Cardiac fibroblast (primary cell): Measurements from ENCODE around the gene EEF2K.
"Not testable (repeated sequence)": the region's sequence is repeated elsewhere in the genome, so short reads cannot be mapped to it uniquely, and the experiment has no call there.

Experiments used
- DNase-seq, 2 donors: peaks; one replicate each; pipeline versions ENCODE4 v3.0.0 to v3.0.0-alpha.2; 2010; ENCODE audit warnings: low read depth in 2 of 2
- H3K4me3 ChIP-seq, 2 donors: replicated peaks in 1 of 2; 1 replicate in 1 of 2; 2 replicates in 1 of 2; pipeline ENCODE4 v1.5.1; 2011; ENCODE audit warnings: low read depth in 2 of 2, low read length in 2 of 2, mild to moderate bottlenecking in 2 of 2, moderate library complexity in 1 of 2
- TF ChIP-seq, protein P1 (sequence below): IDR thresholded peaks from one replicate; pipeline ENCODE4 v1.5.1; 2011; ENCODE audit warnings: low read depth, mild to moderate bottlenecking, low read length, inconsistent platforms

EEF2K gene

DNA sequence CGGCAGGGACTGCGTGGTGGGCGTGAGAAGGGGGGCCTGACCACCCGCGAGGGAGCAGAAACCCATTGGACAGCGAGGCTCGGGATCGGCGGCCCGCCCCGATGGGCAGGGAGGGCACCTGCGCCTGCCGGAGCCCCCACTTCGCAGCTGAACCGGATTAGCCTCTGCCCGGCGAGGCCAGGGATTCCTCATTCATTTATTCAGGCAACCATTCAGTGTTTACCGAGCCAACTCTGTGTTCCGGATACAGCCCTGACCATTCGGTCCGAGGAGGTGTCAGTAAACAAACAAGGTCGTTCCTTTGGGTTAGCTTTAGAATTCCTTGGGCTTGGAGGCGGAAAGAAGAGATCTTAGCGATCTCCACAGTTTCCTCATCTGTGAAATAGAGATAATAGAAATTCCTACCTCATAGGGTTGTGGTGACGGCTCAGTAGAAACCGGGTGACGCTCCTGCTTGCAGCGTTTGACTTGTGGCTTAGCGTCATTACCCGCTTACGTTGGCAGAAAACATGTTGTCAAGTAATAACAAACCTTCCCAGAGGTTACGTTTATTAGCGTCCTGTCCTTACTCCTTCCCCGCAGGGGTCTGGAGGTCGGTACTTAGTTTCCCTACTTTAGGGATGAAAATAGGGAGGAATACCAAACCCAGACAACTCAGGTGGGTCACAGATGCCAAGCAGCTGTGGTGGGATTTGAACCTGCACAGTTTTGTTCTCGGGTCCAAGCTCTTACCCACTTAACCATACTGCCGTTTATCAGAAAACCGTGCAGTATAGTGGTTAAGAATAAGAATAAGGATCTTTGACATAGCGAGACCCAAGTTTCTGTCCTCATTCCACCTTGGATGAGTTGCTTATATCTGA is 92.0 kb downstream of the EEF2K start:
- TF ChIP-seq, protein P1, sequence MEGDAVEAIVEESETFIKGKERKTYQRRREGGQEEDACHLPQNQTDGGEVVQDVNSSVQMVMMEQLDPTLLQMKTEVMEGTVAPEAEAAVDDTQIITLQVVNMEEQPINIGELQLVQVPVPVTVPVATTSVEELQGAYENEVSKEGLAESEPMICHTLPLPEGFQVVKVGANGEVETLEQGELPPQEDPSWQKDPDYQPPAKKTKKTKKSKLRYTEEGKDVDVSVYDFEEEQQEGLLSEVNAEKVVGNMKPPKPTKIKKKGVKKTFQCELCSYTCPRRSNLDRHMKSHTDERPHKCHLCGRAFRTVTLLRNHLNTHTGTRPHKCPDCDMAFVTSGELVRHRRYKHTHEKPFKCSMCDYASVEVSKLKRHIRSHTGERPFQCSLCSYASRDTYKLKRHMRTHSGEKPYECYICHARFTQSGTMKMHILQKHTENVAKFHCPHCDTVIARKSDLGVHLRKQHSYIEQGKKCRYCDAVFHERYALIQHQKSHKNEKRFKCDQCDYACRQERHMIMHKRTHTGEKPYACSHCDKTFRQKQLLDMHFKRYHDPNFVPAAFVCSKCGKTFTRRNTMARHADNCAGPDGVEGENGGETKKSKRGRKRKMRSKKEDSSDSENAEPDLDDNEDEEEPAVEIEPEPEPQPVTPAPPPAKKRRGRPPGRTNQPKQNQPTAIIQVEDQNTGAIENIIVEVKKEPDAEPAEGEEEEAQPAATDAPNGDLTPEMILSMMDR: no peak
- H3K4me3 ChIP-seq: peak overlapping the region; percentile 90 to 91
- DNase-seq: peak; percentile 96 to 97

DNA sequence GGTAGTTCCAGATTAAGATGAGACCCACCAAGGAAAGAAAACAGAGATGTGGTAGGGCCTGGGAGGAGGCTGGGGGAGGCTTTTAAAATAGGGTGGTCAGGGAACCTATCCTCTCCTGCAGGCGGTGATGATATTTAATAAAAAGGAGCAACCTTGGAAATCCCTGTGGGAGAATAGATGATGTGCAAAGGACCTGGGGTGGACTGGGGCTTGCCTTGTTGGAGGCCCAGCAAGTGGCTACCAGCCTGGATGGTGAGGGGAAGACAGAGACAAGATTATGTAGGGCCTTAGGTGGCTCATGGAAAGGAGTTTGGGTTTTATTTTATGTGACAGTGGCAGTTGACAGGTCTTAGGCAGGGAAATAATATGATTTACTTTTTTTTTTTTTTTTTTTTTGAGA is 93.0 kb downstream of the EEF2K start:
- TF ChIP-seq, protein P1: no peak
- DNase-seq: no peak
- H3K4me3 ChIP-seq: no peak overlapping the region

GRCh38 chr16:22300427-22301071 is 94.5 kb downstream of the EEF2K start:
- TF ChIP-seq, protein P1: peak; percentile 86
- peak; percentile 64 to 75 for DNase-seq
- no peak overlapping the region for H3K4me3 ChIP-seq

DNA sequence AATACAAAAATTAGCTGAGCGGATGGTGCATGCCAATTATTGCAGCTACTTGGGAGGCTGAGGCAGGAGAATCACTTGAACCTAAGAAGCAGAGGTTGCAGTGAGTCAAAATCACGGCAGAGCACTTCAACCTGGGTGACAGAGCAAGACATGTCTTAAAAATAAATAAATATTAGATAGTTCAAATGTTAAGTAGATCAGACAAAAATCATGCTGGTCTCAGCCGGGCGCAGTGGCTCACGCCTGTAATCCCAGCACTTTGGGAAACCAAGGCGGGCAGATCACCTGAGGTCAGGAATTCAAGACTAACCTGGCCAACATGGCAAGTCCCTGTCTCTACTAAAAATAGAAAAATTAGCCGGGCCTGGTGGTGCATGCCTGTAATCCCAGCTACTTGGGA is 95.3 kb downstream of the EEF2K start:
- not testable (repeated sequence) for H3K4me3 ChIP-seq, DNase-seq

DNA sequence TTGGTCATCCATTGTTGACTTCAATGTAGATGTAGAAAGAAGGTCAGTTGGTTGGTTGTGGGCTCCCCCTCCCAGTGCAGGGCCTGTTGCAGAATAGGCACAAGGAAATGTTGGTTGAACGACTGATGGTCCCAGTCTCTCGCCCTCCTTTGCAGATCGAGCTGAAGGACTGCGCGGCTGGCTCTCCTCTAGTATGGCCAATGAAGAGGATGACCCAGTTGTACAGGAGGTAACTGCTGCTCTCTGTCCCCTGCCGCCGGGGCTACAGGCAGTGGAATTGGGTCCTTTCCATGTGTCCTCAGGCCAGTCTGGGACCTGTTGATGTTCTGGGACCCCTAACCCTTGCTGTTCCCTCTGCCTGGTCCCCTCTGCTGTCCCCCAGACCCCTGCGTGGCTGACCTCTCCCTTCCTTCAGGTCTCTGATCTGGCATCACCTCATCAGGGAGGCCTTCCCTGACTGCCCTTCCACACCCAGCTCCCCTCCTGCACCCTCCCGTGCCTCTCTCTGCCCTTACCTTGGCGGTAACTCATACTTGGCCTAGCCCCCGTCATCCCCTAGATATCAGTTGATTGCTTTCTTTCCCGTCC is 96.8 kb downstream of the EEF2K start:
- TF ChIP-seq, protein P1: no peak
- no peak for DNase-seq
- no peak overlapping the region for H3K4me3 ChIP-seq

DNA sequence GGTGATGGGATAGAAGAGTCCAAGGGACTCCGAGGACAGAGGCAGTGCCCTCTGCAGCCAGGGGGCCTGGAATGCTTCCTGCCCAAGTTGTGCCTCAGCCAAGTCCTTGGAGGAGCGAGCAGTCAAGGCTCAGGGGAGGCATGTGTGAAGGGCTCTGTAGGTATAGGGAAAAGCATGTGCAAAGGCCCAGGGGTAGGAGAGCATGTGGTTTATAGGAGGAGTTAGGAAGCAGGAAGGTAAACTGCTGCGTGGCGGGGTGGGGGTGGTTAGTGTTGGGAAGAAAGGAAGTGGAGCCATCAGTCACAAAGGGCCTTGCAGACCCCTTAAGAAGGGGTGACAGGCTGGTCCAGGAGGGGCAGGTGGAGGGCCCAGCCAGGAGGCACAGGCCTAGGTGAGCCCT is 98.3 kb downstream of the EEF2K start:
- TF ChIP-seq, protein P1: no peak
- DNase-seq: no peak
- no peak overlapping the region for H3K4me3 ChIP-seq

DNA sequence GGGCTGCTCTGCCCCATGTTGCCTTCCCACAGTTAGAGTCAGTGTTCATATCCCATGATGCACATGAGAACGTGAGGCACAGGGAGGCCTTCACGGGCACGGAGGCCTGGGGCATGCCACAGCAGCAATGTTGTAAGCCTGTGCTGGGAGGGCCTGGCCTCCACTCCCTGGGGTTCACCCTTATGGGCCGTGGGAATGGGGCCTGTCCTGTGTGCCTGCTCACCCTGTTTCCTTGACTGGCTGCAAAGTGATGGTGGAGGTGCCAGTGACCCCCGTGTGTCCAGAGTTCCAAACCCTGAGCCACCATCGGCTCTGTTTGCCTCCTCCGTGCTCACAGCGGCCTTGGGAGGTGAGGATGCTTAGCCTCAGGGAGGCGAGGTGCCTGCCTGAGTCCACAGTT is 100.7 kb downstream of the EEF2K start:
- H3K4me3 ChIP-seq: no peak overlapping the region
- TF ChIP-seq, protein P1: no peak
- DNase-seq: no peak
